ENCODE measurements around the gene DLGAP1. TPM values are rescaled to one million over a fixed set of nuclear protein-coding genes. Genes with fewer than 3 reads are reported as not detected.

The DLGAP1 gene
- total and polyA plus RNA-seq, 2 experiments from 2014 or later = 0.13 to 0.22 TPM

GRCh38 chr18:4417714-4418113, 37.4 kb downstream of the DLGAP1 start:
- no peak overlapping the region for H3K4me2 ChIP-seq (ENCODE audit: unreplicated experiment)
- WGBS, 2 experiments (ENCODE audit: low coverage in 1 of 2, low lambda C conversion rate in 2 of 2, missing lambda C conversion rate in 2 of 2) = 8 to 19% methylated on average over 4 of the region's 4 CpGs

GRCh38 chr18:4416976-4417375, 38.1 kb downstream of the DLGAP1 start:
- no peak overlapping the region for H3K4me2 ChIP-seq (ENCODE audit: unreplicated experiment)
- no peaks in the 10 kb centered on the region for H3K9me2 ChIP-seq (ENCODE audit: insufficient read depth)
- no peaks in the 10 kb centered on the region for H3K79me2 ChIP-seq (ENCODE audit: insufficient read depth)
- H3K27ac ChIP-seq = no peak overlapping the region
- H3K4me3 ChIP-seq = no peak overlapping the region
- no peaks in the 10 kb centered on the region for H3K4me1 ChIP-seq (ENCODE audit: insufficient read depth)
- WGBS, 2 experiments (ENCODE audit: low coverage in 1 of 2, low lambda C conversion rate in 2 of 2, missing lambda C conversion rate in 2 of 2) = 0 to 3% methylated on average over 1 of the region's 1 CpG
- no peak for TF ChIP-seq EZH2 (IDR thresholded peaks at IDR 0.05; ENCODE audit: insufficient read depth, poor library complexity, severe bottlenecking)
- no peak for TF ChIP-seq EZH2phosphoT487 (IDR thresholded peaks at IDR 0.05; ENCODE audit: insufficient read depth, low read depth)
- no peaks in the 10 kb centered on the region for H3F3A ChIP-seq (ENCODE audit: insufficient read depth)
- H3K9me3 ChIP-seq (ENCODE audit: low read depth) = no peaks in the 10 kb centered on the region
- H3K9ac ChIP-seq = no peak overlapping the region
- in situ Hi-C loops (cut with MboI) = no loop called here
- no peaks in the 10 kb centered on the region for H4K20me1 ChIP-seq (ENCODE audit: insufficient read depth)
- no peak for DNase-seq
- H3K36me3 ChIP-seq (ENCODE audit: low read depth) = no peaks in the 10 kb centered on the region
- H3K27me3 ChIP-seq (replicated peaks; ENCODE audit: insufficient read depth) = no peaks in the 10 kb centered on the region
- no peak overlapping the region for H2AFZ ChIP-seq

More at GRCh38 chr18:4417714-4418113, 37.4 kb downstream of the DLGAP1 start:
- no peak overlapping the region for H3K4me3 ChIP-seq
- H3K27me3 ChIP-seq (replicated peaks; ENCODE audit: insufficient read depth) = no peaks in the 10 kb centered on the region
- H3K4me1 ChIP-seq (ENCODE audit: insufficient read depth) = no peaks in the 10 kb centered on the region
- H3K9me2 ChIP-seq (ENCODE audit: insufficient read depth) = no peaks in the 10 kb centered on the region
- no peaks in the 10 kb centered on the region for H3K79me2 ChIP-seq (ENCODE audit: insufficient read depth)
- no peaks in the 10 kb centered on the region for H3K9me3 ChIP-seq (ENCODE audit: low read depth)
- H4K20me1 ChIP-seq (ENCODE audit: insufficient read depth) = no peaks in the 10 kb centered on the region
- H3K36me3 ChIP-seq (ENCODE audit: low read depth) = no peaks in the 10 kb centered on the region
- H2AFZ ChIP-seq = no peak overlapping the region
- no peaks in the 10 kb centered on the region for H3F3A ChIP-seq (ENCODE audit: insufficient read depth)
- in situ Hi-C loops (cut with MboI) = no loop called here
- DNase-seq = no peak
- TF ChIP-seq EZH2 (IDR thresholded peaks at IDR 0.05; ENCODE audit: insufficient read depth, poor library complexity, severe bottlenecking) (no peak), EZH2phosphoT487 (IDR thresholded peaks at IDR 0.05; ENCODE audit: insufficient read depth, low read depth) (no peak)
- no peak overlapping the region for H3K27ac ChIP-seq
- H3K9ac ChIP-seq = no peak overlapping the region

GRCh38 chr18:4412286-4412685, 42.8 kb downstream of the DLGAP1 start:
- no peaks in the 10 kb centered on the region for H3K27me3 ChIP-seq (replicated peaks; ENCODE audit: insufficient read depth)
- H3K9me3 ChIP-seq (ENCODE audit: low read depth) = no peaks in the 10 kb centered on the region
- no peaks in the 10 kb centered on the region for H3K9me2 ChIP-seq (ENCODE audit: insufficient read depth)
- no peak overlapping the region for H2AFZ ChIP-seq
- no peaks in the 10 kb centered on the region for H3F3A ChIP-seq (ENCODE audit: insufficient read depth)
- H3K27ac ChIP-seq = no peak overlapping the region
- H3K4me3 ChIP-seq = no peak overlapping the region
- TF ChIP-seq EZH2 (IDR thresholded peaks at IDR 0.05; ENCODE audit: insufficient read depth, poor library complexity, severe bottlenecking) = no peak
- no peaks in the 10 kb centered on the region for H3K79me2 ChIP-seq (ENCODE audit: insufficient read depth)
- H3K36me3 ChIP-seq (ENCODE audit: low read depth) = no peaks in the 10 kb centered on the region
- H4K20me1 ChIP-seq (ENCODE audit: insufficient read depth) = no peaks in the 10 kb centered on the region
- no peak overlapping the region for H3K9ac ChIP-seq
- H3K4me2 ChIP-seq (ENCODE audit: unreplicated experiment) = no peak overlapping the region
- H3K4me1 ChIP-seq (ENCODE audit: insufficient read depth) = no peaks in the 10 kb centered on the region
- no peak for DNase-seq
- in situ Hi-C loops (cut with MboI) = no loop called here

- Histone ChIP-seq H3K4me3 (no peak overlapping the region), H3K9ac (no peak overlapping the region), H3K79me2 (ENCODE audit: insufficient read depth) (no peaks in the 10 kb centered on the region), H3K9me2 (ENCODE audit: insufficient read depth) (no peaks in the 10 kb centered on the region), H2AFZ (no peak overlapping the region), H3K4me2 (ENCODE audit: unreplicated experiment) (no peak overlapping the region), H3F3A (ENCODE audit: insufficient read depth) (no peaks in the 10 kb centered on the region), H3K9me3 (ENCODE audit: low read depth) (no peaks in the 10 kb centered on the region), H3K27ac (no peak overlapping the region), H3K4me1 (ENCODE audit: insufficient read depth) (no peaks in the 10 kb centered on the region), H3K27me3 (replicated peaks; ENCODE audit: insufficient read depth) (no peaks in the 10 kb centered on the region), H4K20me1 (ENCODE audit: insufficient read depth) (no peaks in the 10 kb centered on the region), H3K36me3 (ENCODE audit: low read depth) (no peaks in the 10 kb centered on the region)
- in situ Hi-C loops (cut with MboI) = no loop called here
- no peak for DNase-seq
- WGBS, 2 experiments (ENCODE audit: low coverage in 1 of 2, low lambda C conversion rate in 2 of 2, missing lambda C conversion rate in 2 of 2) = 12 to 34% methylated on average over 1 of the region's 1 CpG
- TF ChIP-seq EZH2 (IDR thresholded peaks at IDR 0.05; ENCODE audit: insufficient read depth, poor library complexity, severe bottlenecking) = no peak
These were observed 48.3 kb downstream of the DLGAP1 start for GRCh38 chr18:4406856-4407255.

- Histone ChIP-seq H3K4me1 (ENCODE audit: insufficient read depth) (no peaks in the 10 kb centered on the region), H3K9me2 (ENCODE audit: insufficient read depth) (no peaks in the 10 kb centered on the region), H3K27ac (no peak overlapping the region), H2AFZ (no peak overlapping the region), H3F3A (ENCODE audit: insufficient read depth) (no peaks in the 10 kb centered on the region), H3K4me2 (ENCODE audit: unreplicated experiment) (no peak overlapping the region), H3K79me2 (ENCODE audit: insufficient read depth) (no peaks in the 10 kb centered on the region), H3K9me3 (ENCODE audit: low read depth) (no peaks in the 10 kb centered on the region), H3K36me3 (ENCODE audit: low read depth) (no peaks in the 10 kb centered on the region), H3K9ac (no peak overlapping the region), H3K27me3 (replicated peaks; ENCODE audit: insufficient read depth) (no peaks in the 10 kb centered on the region), H4K20me1 (ENCODE audit: insufficient read depth) (no peaks in the 10 kb centered on the region), H3K4me3 (no peak overlapping the region)
- in situ Hi-C loops (cut with MboI) = no loop called here
- DNase-seq = no peak
- 11 to 16% methylated on average over 5 of the region's 5 CpGs for WGBS, 2 experiments (ENCODE audit: low coverage in 1 of 2, low lambda C conversion rate in 2 of 2, missing lambda C conversion rate in 2 of 2)
- TF ChIP-seq EZH2phosphoT487 (IDR thresholded peaks at IDR 0.05; ENCODE audit: insufficient read depth, low read depth) (no peak), EZH2 (IDR thresholded peaks at IDR 0.05; ENCODE audit: insufficient read depth, poor library complexity, severe bottlenecking) (no peak)
These were observed 49.1 kb downstream of the DLGAP1 start for GRCh38 chr18:4405965-4406364.
